Measurements from ENCODE around the gene BTC.
"Not testable (repeated sequence)": the region's sequence is repeated elsewhere in the genome, so short reads cannot be mapped to it uniquely, and the experiment has no call there.

BTC gene

GRCh38 chr4:74794382-74795010, at the start of gene BTC:
Gene BTC, minus strand, starts transcription at chr4:74794523. Its CDS starts 198 bp downstream, at chr4:74794325.
- DNase-seq (ENCODE audit: low read depth in 2 of 2): no peak

- DNase-seq (ENCODE audit: low read depth in 2 of 2): no peak
These were observed 46.7 kb upstream of the BTC start for GRCh38 chr4:74840936-74841509.

GRCh38 chr4:74838746-74839370, 44.5 kb upstream of the BTC start:
- no peak for DNase-seq (ENCODE audit: low read depth in 2 of 2)

GRCh38 chr4:74830928-74831327, 36.6 kb upstream of the BTC start:
- DNase-seq (ENCODE audit: low read depth in 2 of 2): no peak

GRCh38 chr4:74823194-74823593, 28.9 kb upstream of the BTC start:
- DNase-seq (ENCODE audit: low read depth in 2 of 2): no peak

- no peak for DNase-seq (ENCODE audit: low read depth in 2 of 2)
These were observed 28.3 kb upstream of the BTC start for GRCh38 chr4:74822603-74823002.

GRCh38 chr4:74821541-74821940, 27.2 kb upstream of the BTC start:
- no peak for DNase-seq (ENCODE audit: low read depth in 2 of 2)

- DNase-seq (ENCODE audit: low read depth in 2 of 2): no peak
These were observed 19.7 kb upstream of the BTC start for GRCh38 chr4:74814052-74814451.

GRCh38 chr4:74812056-74812455, 17.7 kb upstream of the BTC start:
- not testable (repeated sequence) for DNase-seq (ENCODE audit: low read depth in 2 of 2)

- DNase-seq (ENCODE audit: low read depth in 2 of 2): no peak
These were observed 11.3 kb upstream of the BTC start for GRCh38 chr4:74805601-74806000.

- DNase-seq (ENCODE audit: low read depth in 2 of 2): no peak
These were observed 6.0 kb upstream of the BTC start for GRCh38 chr4:74800310-74800709.

GRCh38 chr4:74796631-74797030, 2.3 kb upstream of the BTC start:
- DNase-seq (ENCODE audit: low read depth in 2 of 2): no peak

GRCh38 chr4:74793757-74794381, 454 bp downstream of the BTC start:
- DNase-seq (ENCODE audit: low read depth in 2 of 2): no peak

- no peak for DNase-seq (ENCODE audit: low read depth in 2 of 2)
These were observed 3.7 kb downstream of the BTC start for GRCh38 chr4:74790652-74791051.

- no peak for DNase-seq (ENCODE audit: low read depth in 2 of 2)
These were observed 4.8 kb downstream of the BTC start for GRCh38 chr4:74789518-74789917.

- no peak for DNase-seq (ENCODE audit: low read depth in 2 of 2)
These were observed 16.8 kb downstream of the BTC start for GRCh38 chr4:74777531-74777930.

GRCh38 chr4:74772783-74773182, 21.5 kb downstream of the BTC start:
- DNase-seq (ENCODE audit: low read depth in 2 of 2): no peak

- no peak for DNase-seq (ENCODE audit: low read depth in 2 of 2)
These were observed 22.2 kb downstream of the BTC start for GRCh38 chr4:74772106-74772505.

GRCh38 chr4:74770226-74770910, 24.0 kb downstream of the BTC start:
- DNase-seq (ENCODE audit: low read depth in 2 of 2): no peak

- DNase-seq (ENCODE audit: low read depth in 2 of 2): no peak
These were observed 25.3 kb downstream of the BTC start for GRCh38 chr4:74768857-74769525.

GRCh38 chr4:74764119-74764518, 30.2 kb downstream of the BTC start:
- no peak for DNase-seq (ENCODE audit: low read depth in 2 of 2)

Measured in stimulated activated CD8-positive, alpha-beta memory T cell treated with anti-CD3 and anti-CD28 coated beads, Interleukin-15, amount 100 ng/mL, for 4 hours (primary cell).